HepG2 (cell line): ENCODE data around the gene TMEM221. TPM values are rescaled to one million over a fixed set of nuclear protein-coding genes. Genes with fewer than 3 reads are reported as not detected.
A peak's percentile ranks its signal among the peaks of the same experiment; 100 is the strongest.

Source experiments
- CCAR2 ChIP-seq: fragments of 200-400 bp; formaldehyde crosslinking; optimal IDR thresholded peaks from 2 replicates; pipeline ENCODE3; 2018; ENCODE audit warnings: low read depth, mild to moderate bottlenecking, low read length, moderate library complexity
- HNF4G ChIP-seq, 2 experiments: sonication (generic) in 1 of 2; formaldehyde crosslinking in 1 of 2; IDR thresholded peaks; 2 replicates each; pipeline versions ENCODE4 v1.4.0 to v1.6.1; 2011 to 2020; ENCODE audit warnings: borderline replicate concordance in 2 of 2, low read depth in 2 of 2, mild to moderate bottlenecking in 2 of 2, low read length in 1 of 2, missing genetic modification reagents in 1 of 2, moderate library complexity in 1 of 2
- KAT7 ChIP-seq: IDR thresholded peaks from 2 replicates; pipeline ENCODE4 v1.6.1; 2018; ENCODE audit warnings: borderline replicate concordance, missing compliant biosample characterization
- KAT8 ChIP-seq: IDR thresholded peaks from 2 replicates; pipeline ENCODE4 v1.6.1; 2016; ENCODE audit warnings: missing genetic modification reagents, missing compliant biosample characterization
- MAZ ChIP-seq, 2 experiments: sonication (generic) in 1 of 2; formaldehyde crosslinking in 1 of 2; IDR thresholded peaks; 2 replicates each; pipeline versions ENCODE4 v1.5.0 to v1.6.1; 2012 to 2020; ENCODE audit warnings: low read depth in 2 of 2, mild to moderate bottlenecking in 2 of 2, borderline replicate concordance in 1 of 2, improper control_type of control experiment in 1 of 2, low read length in 1 of 2, missing genetic modification reagents in 1 of 2, moderate library complexity in 1 of 2
- MLLT10 ChIP-seq: sonication (generic); formaldehyde crosslinking; IDR thresholded peaks from 2 replicates; pipeline ENCODE4 v1.4.0; 2020; ENCODE audit warnings: missing genetic modification reagents
- PAF1 ChIP-seq: IDR thresholded peaks from 2 replicates; pipeline ENCODE4 v1.6.1; 2016; ENCODE audit warnings: missing genetic modification reagents, missing compliant biosample characterization
- PCBP2 ChIP-seq: fragments of 200-400 bp; formaldehyde crosslinking; optimal IDR thresholded peaks from 2 replicates; pipeline ENCODE3; 2018; ENCODE audit warnings: low read length, low read depth; ENCODE audit not compliant: poor library complexity, severe bottlenecking
- PPARG ChIP-seq: conservative IDR thresholded peaks from 2 replicates; pipeline ENCODE4 v1.6.1; 2016; ENCODE audit warnings: missing biosample characterization, missing genetic modification reagents
- SAP130 ChIP-seq: IDR thresholded peaks from 2 replicates; pipeline ENCODE4 v1.6.1; 2016; ENCODE audit warnings: low read depth
- SIN3A ChIP-seq: IDR thresholded peaks from 2 replicates; pipeline ENCODE4 v1.6.1; 2011; ENCODE audit warnings: low read depth, mild to moderate bottlenecking, control low read depth, low read length, borderline replicate concordance
- SIX1 ChIP-seq: sonication (generic); formaldehyde crosslinking; IDR thresholded peaks from 2 replicates; pipeline ENCODE4 v1.4.0; 2020; ENCODE audit warnings: missing genetic modification reagents, borderline replicate concordance
- TAF1 ChIP-seq: sonication (generic); formaldehyde crosslinking; IDR thresholded peaks from 2 replicates; pipeline ENCODE4 v1.4.0; 2020; ENCODE audit warnings: missing genetic modification reagents
- ZNF547 ChIP-seq: sonication (generic); formaldehyde crosslinking; IDR thresholded peaks from 2 replicates; pipeline ENCODE4 v1.5.1; 2020; ENCODE audit warnings: mild to moderate bottlenecking, missing genetic modification reagents
- ZNF615 ChIP-seq: sonication (generic); formaldehyde crosslinking; IDR thresholded peaks from 2 replicates; pipeline ENCODE4 v1.5.0; 2020; ENCODE audit warnings: mild to moderate bottlenecking, missing genetic modification reagents, borderline replicate concordance
- ZSCAN20 ChIP-seq: sonication (generic); formaldehyde crosslinking; IDR thresholded peaks from 2 replicates; pipeline ENCODE4 v1.4.0; 2020; ENCODE audit warnings: missing genetic modification reagents, mild to moderate bottlenecking, borderline replicate concordance
- polyA plus RNA-seq, 8 experiments: library from polyadenylated mRNA; depleted of rRNA in 3 of 8; stranded (reverse) in 7 of 8; unstranded in 1 of 8; fragments of >200 nt; fragmentation: Illumina TruSeq in 4 of 8; extraction: Trizol in 4 of 8; gene quantifications; 2 replicates each; pipeline versions ENCODE4 v1.2.1 to v1.2.3, GENCODE V29; 2011 to 2016; ENCODE audit warnings: low read depth in 4 of 8, missing spikeins in 1 of 8, mixed read lengths in 1 of 8; ENCODE audit not compliant: insufficient read depth in 1 of 8
- total RNA-seq, 5 experiments: library from RNA; depleted of rRNA; stranded (reverse); fragments of >200 nt; fragmentation: Illumina TruSeq; extraction: Trizol; gene quantifications; 2 replicates each; pipeline ENCODE4 v1.2.3, GENCODE V29; 2016; ENCODE audit warnings: low read depth in 1 of 5
- TF ChIP-seq, protein P1 (sequence below): sonication (generic); formaldehyde crosslinking; IDR thresholded peaks from 2 replicates; pipeline ENCODE4 v1.4.0; 2020; ENCODE audit warnings: missing genetic modification reagents
- TF ChIP-seq, protein P2 (sequence below): sonication (generic); formaldehyde crosslinking; IDR thresholded peaks from 2 replicates; pipeline ENCODE4 v1.5.0; 2020; ENCODE audit warnings: mild to moderate bottlenecking, missing genetic modification reagents, moderate library complexity
- TF ChIP-seq, protein P3 (sequence below): sonication (generic); formaldehyde crosslinking; IDR thresholded peaks from 2 replicates; pipeline ENCODE4 v1.5.1; 2020; ENCODE audit warnings: mild to moderate bottlenecking, missing genetic modification reagents, borderline replicate concordance

The TMEM221 gene
- total and polyA plus RNA-seq, 2 of the 13 experiments (the other 11 are each of a cell fraction or from before 2014, with no cell fraction given) = 0.33 to 0.77 TPM

DNA sequence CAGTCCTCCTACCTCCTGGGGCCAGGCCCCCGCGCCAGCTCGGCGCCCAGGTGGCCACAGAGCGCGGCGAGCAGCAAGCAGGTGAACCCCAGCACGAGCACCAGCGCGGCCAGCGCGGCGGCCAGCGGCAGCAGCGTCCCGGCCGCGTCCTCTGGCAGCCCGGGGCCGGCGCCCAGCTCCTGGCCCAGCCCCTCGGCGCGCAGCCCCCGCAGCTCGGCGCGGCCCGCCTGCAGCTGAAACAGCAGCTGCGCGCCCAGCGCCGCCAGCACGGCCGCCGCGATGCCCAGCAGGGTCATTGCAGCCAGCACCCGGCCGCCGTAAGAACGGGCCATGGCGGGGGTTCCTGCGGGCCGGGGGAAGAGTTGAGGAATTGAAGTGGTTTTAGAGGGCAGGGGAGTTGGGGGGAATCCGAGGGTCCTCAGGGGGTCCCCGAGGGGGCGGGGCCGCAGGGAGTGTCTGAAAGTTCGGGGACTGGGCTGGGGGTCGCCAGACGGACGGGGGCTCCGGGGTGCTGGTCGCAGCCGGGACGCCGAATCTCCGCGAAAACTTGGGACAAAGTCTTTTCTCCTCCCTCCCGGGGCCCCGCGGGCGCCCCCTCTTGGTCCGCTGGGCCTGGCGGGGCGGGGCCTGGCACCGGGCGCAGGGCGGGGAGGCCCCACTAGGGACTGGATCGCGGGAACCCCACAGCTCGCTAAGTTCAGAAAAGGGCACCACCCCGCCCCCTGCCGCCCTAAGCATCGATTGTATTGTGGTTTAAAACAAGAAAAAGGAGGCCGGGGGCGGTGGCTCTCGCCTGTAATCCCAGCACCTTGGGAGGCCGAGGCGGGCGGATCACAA, at the start of gene TMEM221 (continued):
- TF ChIP-seq, protein P1, sequence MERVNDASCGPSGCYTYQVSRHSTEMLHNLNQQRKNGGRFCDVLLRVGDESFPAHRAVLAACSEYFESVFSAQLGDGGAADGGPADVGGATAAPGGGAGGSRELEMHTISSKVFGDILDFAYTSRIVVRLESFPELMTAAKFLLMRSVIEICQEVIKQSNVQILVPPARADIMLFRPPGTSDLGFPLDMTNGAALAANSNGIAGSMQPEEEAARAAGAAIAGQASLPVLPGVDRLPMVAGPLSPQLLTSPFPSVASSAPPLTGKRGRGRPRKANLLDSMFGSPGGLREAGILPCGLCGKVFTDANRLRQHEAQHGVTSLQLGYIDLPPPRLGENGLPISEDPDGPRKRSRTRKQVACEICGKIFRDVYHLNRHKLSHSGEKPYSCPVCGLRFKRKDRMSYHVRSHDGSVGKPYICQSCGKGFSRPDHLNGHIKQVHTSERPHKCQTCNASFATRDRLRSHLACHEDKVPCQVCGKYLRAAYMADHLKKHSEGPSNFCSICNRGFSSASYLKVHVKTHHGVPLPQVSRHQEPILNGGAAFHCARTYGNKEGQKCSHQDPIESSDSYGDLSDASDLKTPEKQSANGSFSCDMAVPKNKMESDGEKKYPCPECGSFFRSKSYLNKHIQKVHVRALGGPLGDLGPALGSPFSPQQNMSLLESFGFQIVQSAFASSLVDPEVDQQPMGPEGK = 0 out of 2 replicates have a peak, but pooled peaks have one; percentile 45
- no peak for TF ChIP-seq TAF1 (CRISPR knock-in tag)
- 0 out of 2 replicates have a peak, but pooled peaks have one; percentile 41 for TF ChIP-seq MAZ (IDR thresholded peaks at IDR 0.05; ENCODE audit: borderline replicate concordance, low read depth, low read length)
- no peak for TF ChIP-seq MAZ (CRISPR knock-in tag; IDR thresholded peaks at IDR 0.05; ENCODE audit: low read depth)
- TF ChIP-seq, protein P2, sequence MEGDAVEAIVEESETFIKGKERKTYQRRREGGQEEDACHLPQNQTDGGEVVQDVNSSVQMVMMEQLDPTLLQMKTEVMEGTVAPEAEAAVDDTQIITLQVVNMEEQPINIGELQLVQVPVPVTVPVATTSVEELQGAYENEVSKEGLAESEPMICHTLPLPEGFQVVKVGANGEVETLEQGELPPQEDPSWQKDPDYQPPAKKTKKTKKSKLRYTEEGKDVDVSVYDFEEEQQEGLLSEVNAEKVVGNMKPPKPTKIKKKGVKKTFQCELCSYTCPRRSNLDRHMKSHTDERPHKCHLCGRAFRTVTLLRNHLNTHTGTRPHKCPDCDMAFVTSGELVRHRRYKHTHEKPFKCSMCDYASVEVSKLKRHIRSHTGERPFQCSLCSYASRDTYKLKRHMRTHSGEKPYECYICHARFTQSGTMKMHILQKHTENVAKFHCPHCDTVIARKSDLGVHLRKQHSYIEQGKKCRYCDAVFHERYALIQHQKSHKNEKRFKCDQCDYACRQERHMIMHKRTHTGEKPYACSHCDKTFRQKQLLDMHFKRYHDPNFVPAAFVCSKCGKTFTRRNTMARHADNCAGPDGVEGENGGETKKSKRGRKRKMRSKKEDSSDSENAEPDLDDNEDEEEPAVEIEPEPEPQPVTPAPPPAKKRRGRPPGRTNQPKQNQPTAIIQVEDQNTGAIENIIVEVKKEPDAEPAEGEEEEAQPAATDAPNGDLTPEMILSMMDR (CRISPR knock-in tag) = peak; percentile 57
- TF ChIP-seq MLLT10 (CRISPR knock-in tag) = no peak
- no peak for TF ChIP-seq KAT7 (CRISPR knock-in tag)
- no peak for TF ChIP-seq CCAR2
- TF ChIP-seq, protein P3, sequence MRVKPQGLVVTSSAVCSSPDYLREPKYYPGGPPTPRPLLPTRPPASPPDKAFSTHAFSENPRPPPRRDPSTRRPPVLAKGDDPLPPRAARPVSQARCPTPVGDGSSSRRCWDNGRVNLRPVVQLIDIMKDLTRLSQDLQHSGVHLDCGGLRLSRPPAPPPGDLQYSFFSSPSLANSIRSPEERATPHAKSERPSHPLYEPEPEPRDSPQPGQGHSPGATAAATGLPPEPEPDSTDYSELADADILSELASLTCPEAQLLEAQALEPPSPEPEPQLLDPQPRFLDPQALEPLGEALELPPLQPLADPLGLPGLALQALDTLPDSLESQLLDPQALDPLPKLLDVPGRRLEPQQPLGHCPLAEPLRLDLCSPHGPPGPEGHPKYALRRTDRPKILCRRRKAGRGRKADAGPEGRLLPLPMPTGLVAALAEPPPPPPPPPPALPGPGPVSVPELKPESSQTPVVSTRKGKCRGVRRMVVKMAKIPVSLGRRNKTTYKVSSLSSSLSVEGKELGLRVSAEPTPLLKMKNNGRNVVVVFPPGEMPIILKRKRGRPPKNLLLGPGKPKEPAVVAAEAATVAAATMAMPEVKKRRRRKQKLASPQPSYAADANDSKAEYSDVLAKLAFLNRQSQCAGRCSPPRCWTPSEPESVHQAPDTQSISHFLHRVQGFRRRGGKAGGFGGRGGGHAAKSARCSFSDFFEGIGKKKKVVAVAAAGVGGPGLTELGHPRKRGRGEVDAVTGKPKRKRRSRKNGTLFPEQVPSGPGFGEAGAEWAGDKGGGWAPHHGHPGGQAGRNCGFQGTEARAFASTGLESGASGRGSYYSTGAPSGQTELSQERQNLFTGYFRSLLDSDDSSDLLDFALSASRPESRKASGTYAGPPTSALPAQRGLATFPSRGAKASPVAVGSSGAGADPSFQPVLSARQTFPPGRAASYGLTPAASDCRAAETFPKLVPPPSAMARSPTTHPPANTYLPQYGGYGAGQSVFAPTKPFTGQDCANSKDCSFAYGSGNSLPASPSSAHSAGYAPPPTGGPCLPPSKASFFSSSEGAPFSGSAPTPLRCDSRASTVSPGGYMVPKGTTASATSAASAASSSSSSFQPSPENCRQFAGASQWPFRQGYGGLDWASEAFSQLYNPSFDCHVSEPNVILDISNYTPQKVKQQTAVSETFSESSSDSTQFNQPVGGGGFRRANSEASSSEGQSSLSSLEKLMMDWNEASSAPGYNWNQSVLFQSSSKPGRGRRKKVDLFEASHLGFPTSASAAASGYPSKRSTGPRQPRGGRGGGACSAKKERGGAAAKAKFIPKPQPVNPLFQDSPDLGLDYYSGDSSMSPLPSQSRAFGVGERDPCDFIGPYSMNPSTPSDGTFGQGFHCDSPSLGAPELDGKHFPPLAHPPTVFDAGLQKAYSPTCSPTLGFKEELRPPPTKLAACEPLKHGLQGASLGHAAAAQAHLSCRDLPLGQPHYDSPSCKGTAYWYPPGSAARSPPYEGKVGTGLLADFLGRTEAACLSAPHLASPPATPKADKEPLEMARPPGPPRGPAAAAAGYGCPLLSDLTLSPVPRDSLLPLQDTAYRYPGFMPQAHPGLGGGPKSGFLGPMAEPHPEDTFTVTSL (CRISPR knock-in tag) = no peak
- TF ChIP-seq SIX1 (CRISPR knock-in tag) = no peak
- no peak for TF ChIP-seq ZSCAN20 (CRISPR knock-in tag)
- no peak for TF ChIP-seq PPARG (CRISPR knock-in tag)
- TF ChIP-seq ZNF615 (CRISPR knock-in tag) = no peak
- 0 out of 2 replicates have a peak, but pooled peaks have one; percentile 16 for TF ChIP-seq SAP130 (CRISPR knock-in tag)
- TF ChIP-seq SIN3A = no peak
- no peak for TF ChIP-seq PAF1 (CRISPR knock-in tag)
- TF ChIP-seq PCBP2 = no peak
- TF ChIP-seq HNF4G (IDR thresholded peaks at IDR 0.05; ENCODE audit: borderline replicate concordance, low read depth, low read length) = no peak
- no peak for TF ChIP-seq HNF4G (CRISPR knock-in tag; IDR thresholded peaks at IDR 0.05; ENCODE audit: borderline replicate concordance, low read depth)
- no peak for TF ChIP-seq ZNF547
- TF ChIP-seq KAT8 (CRISPR knock-in tag) = 0 out of 2 replicates have a peak, but pooled peaks have one; percentile 27
